ENCODE measurements around the gene SCYGR1.

SCYGR1 gene

DNA sequence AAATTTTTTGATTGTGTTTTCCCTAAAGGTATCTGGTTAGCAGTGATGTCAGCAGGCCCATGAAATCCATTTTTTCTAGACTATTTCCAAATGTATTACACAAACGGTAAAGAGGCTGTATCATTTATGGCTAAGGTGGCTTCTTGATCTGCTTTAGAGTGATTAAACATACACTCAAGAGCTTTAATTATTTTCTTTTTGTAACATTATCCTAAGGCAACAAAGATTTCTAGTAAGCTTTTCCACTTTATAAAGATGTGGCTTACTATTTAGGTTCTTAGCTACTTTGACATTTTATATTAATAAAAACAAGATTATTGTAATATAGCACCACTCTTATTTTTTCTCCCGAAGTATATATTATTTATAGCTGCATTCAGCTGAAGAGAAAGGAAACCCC, 46.2 kb downstream of the SCYGR1 start:
- TF ChIP-seq, protein P1, sequence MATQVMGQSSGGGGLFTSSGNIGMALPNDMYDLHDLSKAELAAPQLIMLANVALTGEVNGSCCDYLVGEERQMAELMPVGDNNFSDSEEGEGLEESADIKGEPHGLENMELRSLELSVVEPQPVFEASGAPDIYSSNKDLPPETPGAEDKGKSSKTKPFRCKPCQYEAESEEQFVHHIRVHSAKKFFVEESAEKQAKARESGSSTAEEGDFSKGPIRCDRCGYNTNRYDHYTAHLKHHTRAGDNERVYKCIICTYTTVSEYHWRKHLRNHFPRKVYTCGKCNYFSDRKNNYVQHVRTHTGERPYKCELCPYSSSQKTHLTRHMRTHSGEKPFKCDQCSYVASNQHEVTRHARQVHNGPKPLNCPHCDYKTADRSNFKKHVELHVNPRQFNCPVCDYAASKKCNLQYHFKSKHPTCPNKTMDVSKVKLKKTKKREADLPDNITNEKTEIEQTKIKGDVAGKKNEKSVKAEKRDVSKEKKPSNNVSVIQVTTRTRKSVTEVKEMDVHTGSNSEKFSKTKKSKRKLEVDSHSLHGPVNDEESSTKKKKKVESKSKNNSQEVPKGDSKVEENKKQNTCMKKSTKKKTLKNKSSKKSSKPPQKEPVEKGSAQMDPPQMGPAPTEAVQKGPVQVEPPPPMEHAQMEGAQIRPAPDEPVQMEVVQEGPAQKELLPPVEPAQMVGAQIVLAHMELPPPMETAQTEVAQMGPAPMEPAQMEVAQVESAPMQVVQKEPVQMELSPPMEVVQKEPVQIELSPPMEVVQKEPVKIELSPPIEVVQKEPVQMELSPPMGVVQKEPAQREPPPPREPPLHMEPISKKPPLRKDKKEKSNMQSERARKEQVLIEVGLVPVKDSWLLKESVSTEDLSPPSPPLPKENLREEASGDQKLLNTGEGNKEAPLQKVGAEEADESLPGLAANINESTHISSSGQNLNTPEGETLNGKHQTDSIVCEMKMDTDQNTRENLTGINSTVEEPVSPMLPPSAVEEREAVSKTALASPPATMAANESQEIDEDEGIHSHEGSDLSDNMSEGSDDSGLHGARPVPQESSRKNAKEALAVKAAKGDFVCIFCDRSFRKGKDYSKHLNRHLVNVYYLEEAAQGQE (IDR thresholded peaks at IDR 0.05; ENCODE audit: insufficient read depth in 1 of 2, low read depth in 2 of 2, low read length in 2 of 2) = no peak
- TF ChIP-seq POLR2AphosphoS5 (IDR thresholded peaks at IDR 0.05; ENCODE audit: low read depth, low read length) = no peak
- no peak for TF ChIP-seq SIN3A (IDR thresholded peaks at IDR 0.05; ENCODE audit: borderline replicate concordance, insufficient read depth, low read length)
- no peak for TF ChIP-seq FOXP2 (optimal IDR thresholded peaks at IDR 0.05; ENCODE audit: borderline replicate concordance, extremely low read depth, extremely low read length, insufficient read depth)

DNA sequence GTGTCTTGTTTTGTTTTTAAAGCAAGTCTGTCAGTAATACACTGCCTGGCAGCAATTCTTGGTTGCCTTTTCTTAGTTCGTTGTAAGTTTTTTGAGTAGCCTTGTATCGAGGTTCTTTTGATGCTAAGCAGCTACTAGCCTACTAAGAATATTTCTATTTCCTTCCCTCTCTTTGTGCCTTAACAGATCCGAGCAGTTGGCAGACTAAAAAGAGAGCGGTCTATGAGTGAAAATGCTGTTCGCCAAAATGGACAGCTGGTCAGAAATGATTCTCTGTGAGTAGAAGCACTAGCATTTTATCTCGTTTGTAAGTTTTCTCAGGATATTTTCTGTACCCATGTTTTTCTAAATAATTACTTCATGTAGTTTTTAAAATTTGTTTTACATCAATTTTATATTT, 47.6 kb downstream of the SCYGR1 start:
- TF ChIP-seq, protein P1 (IDR thresholded peaks at IDR 0.05; ENCODE audit: insufficient read depth in 1 of 2, low read depth in 2 of 2, low read length in 2 of 2) = no peak
- TF ChIP-seq SIN3A (IDR thresholded peaks at IDR 0.05; ENCODE audit: borderline replicate concordance, insufficient read depth, low read length) = no peak
- TF ChIP-seq FOXP2 (optimal IDR thresholded peaks at IDR 0.05; ENCODE audit: borderline replicate concordance, extremely low read depth, extremely low read length, insufficient read depth) = no peak
- no peak for TF ChIP-seq POLR2AphosphoS5 (IDR thresholded peaks at IDR 0.05; ENCODE audit: low read depth, low read length)
- TF ChIP-seq TAF1 (IDR thresholded peaks at IDR 0.05; ENCODE audit: borderline replicate concordance, insufficient read depth, low read length) = no peak

DNA sequence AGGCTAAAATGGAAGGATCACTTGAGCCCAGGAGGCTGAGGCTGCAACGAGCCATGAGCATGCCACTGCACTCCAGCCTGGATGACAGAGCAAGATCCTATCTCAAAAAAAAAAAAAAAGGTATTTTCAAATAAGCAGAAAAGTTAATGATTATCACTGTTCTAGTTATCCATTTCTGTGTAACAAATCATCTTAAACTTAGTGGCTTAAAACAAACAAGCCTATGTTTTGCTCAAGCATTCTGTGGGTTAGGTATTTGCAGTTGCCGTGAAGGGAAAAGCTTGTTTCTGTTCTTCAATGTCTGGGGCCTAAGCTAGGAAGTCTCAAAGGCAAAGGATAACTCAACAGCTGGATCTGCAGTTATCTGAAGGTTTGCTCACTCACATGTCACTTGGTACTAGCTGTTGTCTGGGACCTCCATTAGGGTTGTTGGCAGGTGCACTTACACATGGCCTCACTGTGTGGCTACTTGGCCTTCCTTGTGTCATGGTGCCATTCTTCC, 48.6 kb downstream of the SCYGR1 start:
- no peak for TF ChIP-seq FOXP2 (optimal IDR thresholded peaks at IDR 0.05; ENCODE audit: borderline replicate concordance, extremely low read depth, extremely low read length, insufficient read depth)
- no peak for TF ChIP-seq SIN3A (IDR thresholded peaks at IDR 0.05; ENCODE audit: borderline replicate concordance, insufficient read depth, low read length)
- TF ChIP-seq, protein P1 (IDR thresholded peaks at IDR 0.05; ENCODE audit: insufficient read depth in 1 of 2, low read depth in 2 of 2, low read length in 2 of 2) = no peak
- TF ChIP-seq POLR2AphosphoS5 (IDR thresholded peaks at IDR 0.05; ENCODE audit: low read depth, low read length) = no peak
- TF ChIP-seq TAF1 (IDR thresholded peaks at IDR 0.05; ENCODE audit: borderline replicate concordance, insufficient read depth, low read length) = no peak
